Activated naive CD4-positive, alpha-beta T cell treated with anti-CD3 and anti-CD28 coated beads for 36 hours (primary cell): ENCODE measurements around the gene FFAR2. TPM values are rescaled to one million over a fixed set of nuclear protein-coding genes. Genes with fewer than 3 reads are reported as not detected.
A peak's percentile ranks its signal among the peaks of the same experiment; 100 is the strongest.

Experiments
- CTCF ChIA-PET: fragments of 350-600 bp; sonication (Branson Sonifier 250); formaldehyde crosslinking; loops from one replicate; lab custom pipeline; 2021; ENCODE audit warnings: antibody characterized with exemption; lab: Charles Lee
- DNase-seq: peaks from one replicate; pipeline ENCODE4 v3.0.0-alpha.2; 2020
- H3K27ac Mint-ChIP-seq: one replicate; pipeline ENCODE4 v1.8.0; 2021; ENCODE audit warnings: mild to moderate bottlenecking, mixed read lengths
- H3K27me3 Mint-ChIP-seq: one replicate; pipeline ENCODE4 v1.8.0; 2021; ENCODE audit warnings: low read depth, mixed read lengths
- H3K36me3 Mint-ChIP-seq: one replicate; pipeline ENCODE4 v1.8.0; 2021; ENCODE audit warnings: low read depth, mixed read lengths
- H3K4me1 Mint-ChIP-seq: one replicate; pipeline ENCODE4 v1.8.0; 2021; ENCODE audit warnings: low read depth, mixed read lengths
- H3K4me3 Mint-ChIP-seq: one replicate; pipeline ENCODE4 v1.8.0; 2021; ENCODE audit warnings: mild to moderate bottlenecking, moderate library complexity, mixed read lengths
- H3K9me3 Mint-ChIP-seq: one replicate; pipeline ENCODE4 v1.8.0; 2021; ENCODE audit warnings: mixed read lengths
- intact Hi-C: fragments of 100-400 bp; cut with micrococcal nuclease; formaldehyde crosslinking; loops from one replicate; pipeline ENCODE4 v1.15.1; 2023
- total RNA-seq, 2 experiments: library from RNA; stranded (reverse); gene quantifications; one replicate each; pipeline ENCODE4 v1.2.3, GENCODE V29; 2021

Gene FFAR2
- total RNA-seq, 2 experiments from 2014 or later: not detected

- H3K27ac Mint-ChIP-seq: no peak overlapping the region
- peaks cover 16% of the 10 kb centered on the region for H3K27me3 Mint-ChIP-seq
- H3K4me1 Mint-ChIP-seq: peaks cover 17% of the 10 kb centered on the region
- no peak overlapping the region for H3K4me3 Mint-ChIP-seq
- no peaks in the 10 kb centered on the region for H3K9me3 Mint-ChIP-seq
- no peak for DNase-seq
- CTCF ChIA-PET: interaction anchor here (0.6 kb wide), 1 partner anchor 331 kb away, joined by 3 read pairs; no protein-coding TSS in a partner anchor
- intact Hi-C loops: no loop called here
- no peaks in the 10 kb centered on the region for H3K36me3 Mint-ChIP-seq
Measured at GRCh38 chr19:35445826-35446593, 2.0 kb upstream of the FFAR2 start.

GRCh38 chr19:35449359-35450043, 1.4 kb downstream of the FFAR2 start:
- peaks cover 28% of the 10 kb centered on the region for H3K4me1 Mint-ChIP-seq
- H3K36me3 Mint-ChIP-seq: no peaks in the 10 kb centered on the region
- H3K4me3 Mint-ChIP-seq: no peak overlapping the region
- no peak for DNase-seq
- CTCF ChIA-PET: interaction anchor here (1.7 kb wide), 1 partner anchor 45 kb away, joined by 4 read pairs; no protein-coding TSS in a partner anchor
- peaks cover 16% of the 10 kb centered on the region for H3K27me3 Mint-ChIP-seq
- no peak overlapping the region for H3K27ac Mint-ChIP-seq
- intact Hi-C loops: no loop called here
- H3K9me3 Mint-ChIP-seq: no peaks in the 10 kb centered on the region

GRCh38 chr19:35451338-35452096, 3.5 kb downstream of the FFAR2 start:
- no peaks in the 10 kb centered on the region for H3K9me3 Mint-ChIP-seq
- no peaks in the 10 kb centered on the region for H3K36me3 Mint-ChIP-seq
- H3K4me1 Mint-ChIP-seq: peaks cover 25% of the 10 kb centered on the region
- CTCF ChIA-PET: interaction anchor here (1.0 to 1.7 kb wide), 3 partner anchors 18 to 99 kb away, joined by 3 to 4 read pairs (median 3); no protein-coding TSS in a partner anchor
- no peak overlapping the region for H3K27ac Mint-ChIP-seq
- DNase-seq: peak; percentile 45
- H3K4me3 Mint-ChIP-seq: no peak overlapping the region
- intact Hi-C loops: no loop called here
- H3K27me3 Mint-ChIP-seq: peaks cover 14% of the 10 kb centered on the region

GRCh38 chr19:35454663-35455062, 6.6 kb downstream of the FFAR2 start:
- Mint-ChIP-seq H3K9me3 (no peaks in the 10 kb centered on the region), H3K36me3 (no peaks in the 10 kb centered on the region), H3K4me1 (peaks cover 21% of the 10 kb centered on the region), H3K4me3 (no peak overlapping the region), H3K27ac (no peak overlapping the region), H3K27me3 (peaks cover 3% of the 10 kb centered on the region)
- no peak for DNase-seq
- CTCF ChIA-PET: no interaction called here
- intact Hi-C loops: no loop called here

- no peak for DNase-seq
- Mint-ChIP-seq H3K27me3 (no peaks in the 10 kb centered on the region), H3K36me3 (no peaks in the 10 kb centered on the region), H3K4me1 (peaks cover 17% of the 10 kb centered on the region), H3K9me3 (no peaks in the 10 kb centered on the region), H3K4me3 (no peak overlapping the region), H3K27ac (no peak overlapping the region)
- intact Hi-C loops: no loop called here
- CTCF ChIA-PET: interaction anchor here (0.7 kb wide), 1 partner anchor 204 kb away, joined by 3 read pairs; no protein-coding TSS in a partner anchor
Measured at GRCh38 chr19:35455616-35456201, 7.7 kb downstream of the FFAR2 start.

GRCh38 chr19:35457173-35457572, 9.1 kb downstream of the FFAR2 start:
- DNase-seq: no peak
- H3K36me3 Mint-ChIP-seq: no peaks in the 10 kb centered on the region
- CTCF ChIA-PET: interaction anchor here (0.6 kb wide), 1 partner anchor 387 kb away, joined by 3 read pairs; no protein-coding TSS in a partner anchor
- no peaks in the 10 kb centered on the region for H3K27me3 Mint-ChIP-seq
- no peak overlapping the region for H3K27ac Mint-ChIP-seq
- H3K4me3 Mint-ChIP-seq: no peak overlapping the region
- H3K4me1 Mint-ChIP-seq: peaks cover 12% of the 10 kb centered on the region
- intact Hi-C loops: no loop called here
- no peaks in the 10 kb centered on the region for H3K9me3 Mint-ChIP-seq

GRCh38 chr19:35458192-35458591, 10.1 kb downstream of the FFAR2 start:
- intact Hi-C loops: no loop called here
- peaks cover 20% of the 10 kb centered on the region for H3K4me1 Mint-ChIP-seq
- H3K27me3 Mint-ChIP-seq: no peaks in the 10 kb centered on the region
- no peak overlapping the region for H3K27ac Mint-ChIP-seq
- H3K9me3 Mint-ChIP-seq: no peaks in the 10 kb centered on the region
- DNase-seq: no peak
- H3K4me3 Mint-ChIP-seq: no peak overlapping the region
- no peaks in the 10 kb centered on the region for H3K36me3 Mint-ChIP-seq
- CTCF ChIA-PET: no interaction called here

- CTCF ChIA-PET: interaction anchor here (1.3 kb wide), 1 partner anchor 105 kb away, joined by 3 read pairs; no protein-coding TSS in a partner anchor
- no peaks in the 10 kb centered on the region for H3K27me3 Mint-ChIP-seq
- no peak for DNase-seq
Measured at GRCh38 chr19:35458731-35459391, 10.8 kb downstream of the FFAR2 start.

GRCh38 chr19:35459414-35460082, 11.5 kb downstream of the FFAR2 start:
- Mint-ChIP-seq H3K27me3 (no peaks in the 10 kb centered on the region), H3K4me3 (no peak overlapping the region), H3K4me1 (peaks cover 29% of the 10 kb centered on the region), H3K9me3 (no peaks in the 10 kb centered on the region), H3K27ac (no peak overlapping the region), H3K36me3 (no peaks in the 10 kb centered on the region)
- CTCF ChIA-PET: interaction anchor here (1.3 kb wide), 1 partner anchor 106 kb away, joined by 3 read pairs; no protein-coding TSS in a partner anchor
- DNase-seq: no peak
- intact Hi-C loops: no loop called here

More at GRCh38 chr19:35458731-35459391, 10.8 kb downstream of the FFAR2 start:
- H3K4me3 Mint-ChIP-seq: no peak overlapping the region
- H3K36me3 Mint-ChIP-seq: no peaks in the 10 kb centered on the region
- peaks cover 27% of the 10 kb centered on the region for H3K4me1 Mint-ChIP-seq
- H3K27ac Mint-ChIP-seq: no peak overlapping the region
- H3K9me3 Mint-ChIP-seq: no peaks in the 10 kb centered on the region
- intact Hi-C loops: no loop called here

GRCh38 chr19:35460608-35461007, 12.6 kb downstream of the FFAR2 start:
- no peak overlapping the region for H3K4me3 Mint-ChIP-seq
- H3K27ac Mint-ChIP-seq: no peak overlapping the region
- intact Hi-C loops: no loop called here

GRCh38 chr19:35461060-35461459, 13.0 kb downstream of the FFAR2 start:
- intact Hi-C loops: no loop called here
- H3K9me3 Mint-ChIP-seq: no peaks in the 10 kb centered on the region
- H3K27me3 Mint-ChIP-seq: no peaks in the 10 kb centered on the region
- H3K4me3 Mint-ChIP-seq: no peak overlapping the region
- DNase-seq: no peak
- no peak overlapping the region for H3K27ac Mint-ChIP-seq
- H3K4me1 Mint-ChIP-seq: peaks cover 27% of the 10 kb centered on the region
- CTCF ChIA-PET: interaction anchor here (0.6 to 1.4 kb wide), 3 partner anchors 34 to 84 kb away, joined by 3 to 5 read pairs (median 5); no protein-coding TSS in a partner anchor
- H3K36me3 Mint-ChIP-seq: no peaks in the 10 kb centered on the region

More at GRCh38 chr19:35460608-35461007, 12.6 kb downstream of the FFAR2 start:
- CTCF ChIA-PET: interaction anchor here (0.6 to 1.0 kb wide), 2 partner anchors 75 to 84 kb away, joined by 3 to 5 read pairs; no protein-coding TSS in a partner anchor
- no peaks in the 10 kb centered on the region for H3K27me3 Mint-ChIP-seq
- H3K4me1 Mint-ChIP-seq: peaks cover 27% of the 10 kb centered on the region
- H3K9me3 Mint-ChIP-seq: no peaks in the 10 kb centered on the region
- DNase-seq: no peak
- no peaks in the 10 kb centered on the region for H3K36me3 Mint-ChIP-seq
